GM19463 (cell line): ENCODE data around the gene TUBGCP2.
"Not testable (repeated sequence)": the region's sequence is repeated elsewhere in the genome, so short reads cannot be mapped to it uniquely, and the experiment has no call there.

Source experiments
- ATAC-seq: cut with Tn5 transposase; IDR thresholded peaks from one replicate; pipeline ENCODE4 v1.9.1; 2021; ENCODE audit warnings: mild to moderate bottlenecking, moderate library complexity; ENCODE audit not compliant: unreplicated experiment

Gene TUBGCP2

DNA sequence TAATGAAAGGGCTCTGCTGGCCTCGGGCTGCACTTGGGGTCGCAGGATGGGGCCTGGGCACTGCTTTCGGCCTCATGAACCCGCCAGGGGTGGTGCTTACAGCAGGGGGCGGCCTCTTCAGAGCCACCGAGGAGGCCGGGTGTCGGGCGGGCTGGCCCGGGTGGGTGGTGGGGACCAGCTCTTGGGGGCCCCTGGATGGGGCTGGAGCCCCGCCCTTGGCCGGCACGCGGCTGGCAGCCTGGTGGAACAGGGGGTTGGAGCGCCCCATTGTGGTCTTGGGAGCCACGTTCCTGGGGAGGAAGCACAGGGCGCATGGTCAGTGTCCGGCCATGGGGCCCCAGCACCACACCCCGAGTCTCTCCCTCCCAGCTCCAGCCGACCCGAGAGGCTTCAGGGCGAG, 40.8 kb downstream of the TUBGCP2 start:
- ATAC-seq = no peak

DNA sequence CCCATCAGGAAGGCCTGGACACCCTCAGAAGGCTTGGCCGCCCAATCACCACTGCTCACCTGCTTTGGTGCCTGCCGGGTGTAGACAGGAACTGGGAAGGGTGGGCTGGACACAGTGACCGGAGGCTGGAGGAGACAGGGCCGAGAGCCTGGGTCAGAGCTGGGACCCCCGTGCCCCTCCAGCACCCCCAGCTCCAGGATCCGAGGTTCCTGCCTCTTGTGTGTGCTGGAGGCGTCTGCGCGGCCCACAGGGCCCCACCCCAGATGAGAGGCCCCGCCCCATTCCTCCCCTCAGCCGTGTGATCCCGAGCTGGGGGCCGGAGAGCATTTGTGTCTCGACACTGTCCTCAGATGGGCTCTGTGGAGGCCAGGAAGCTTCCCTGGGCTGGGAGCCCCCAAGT, 41.4 kb downstream of the TUBGCP2 start:
- ATAC-seq = no peak

DNA sequence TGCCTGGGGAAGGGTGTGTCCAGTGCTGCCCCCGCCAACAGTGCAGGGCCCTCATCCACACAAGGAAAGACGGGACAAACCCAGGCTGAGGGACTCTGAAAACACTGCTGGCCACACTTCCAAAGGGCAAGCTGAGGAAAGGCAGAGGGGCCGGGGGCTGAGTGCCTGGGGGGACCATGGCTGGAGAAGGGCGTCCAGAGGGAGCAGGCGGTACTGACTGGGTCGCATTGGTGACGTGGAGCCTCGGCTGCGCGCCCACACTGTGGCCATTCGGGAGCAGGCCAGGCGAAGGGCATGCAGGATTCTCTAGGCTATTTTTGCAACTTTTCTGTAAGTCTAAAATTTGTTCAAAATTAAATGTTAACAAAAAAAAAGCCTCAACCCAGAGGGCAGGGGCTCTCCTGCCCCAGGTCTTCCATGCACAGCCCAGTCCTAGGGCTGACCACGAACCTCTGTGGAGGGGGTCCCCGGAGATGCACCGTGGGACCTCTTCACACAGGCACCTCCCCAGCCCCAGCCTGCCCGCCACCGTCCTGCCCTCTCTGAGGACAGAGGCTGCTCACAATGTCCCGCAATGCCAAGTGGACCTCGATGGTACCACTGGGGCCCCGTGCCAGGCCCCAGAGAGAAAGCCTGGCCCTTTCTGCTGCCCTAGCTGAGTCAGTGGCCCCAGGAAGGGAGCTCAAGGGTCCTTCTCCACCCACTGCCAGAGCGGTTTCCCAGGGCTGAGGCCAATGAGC, 42.4 kb downstream of the TUBGCP2 start:
- no peak for ATAC-seq

DNA sequence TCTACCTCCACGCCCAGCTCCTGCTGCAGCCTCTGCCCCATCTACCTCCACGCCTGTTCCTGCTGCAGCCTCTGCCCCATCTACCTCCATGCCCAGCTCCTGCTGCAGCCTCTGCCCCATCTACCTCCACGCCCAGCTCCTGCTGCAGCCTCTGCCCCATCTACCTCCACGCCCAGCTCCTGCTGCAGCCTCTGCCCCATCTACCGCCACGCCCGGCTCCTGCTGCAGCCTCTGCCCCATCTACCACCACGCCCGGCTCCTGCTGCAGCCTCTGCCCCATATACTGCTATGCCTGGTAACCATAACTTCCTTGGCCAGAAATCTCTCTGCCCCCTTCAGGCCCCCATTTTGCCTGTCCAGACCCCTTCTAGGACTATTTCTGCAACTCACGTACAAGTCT, 43.6 kb downstream of the TUBGCP2 start:
- ATAC-seq = not testable (repeated sequence)

DNA sequence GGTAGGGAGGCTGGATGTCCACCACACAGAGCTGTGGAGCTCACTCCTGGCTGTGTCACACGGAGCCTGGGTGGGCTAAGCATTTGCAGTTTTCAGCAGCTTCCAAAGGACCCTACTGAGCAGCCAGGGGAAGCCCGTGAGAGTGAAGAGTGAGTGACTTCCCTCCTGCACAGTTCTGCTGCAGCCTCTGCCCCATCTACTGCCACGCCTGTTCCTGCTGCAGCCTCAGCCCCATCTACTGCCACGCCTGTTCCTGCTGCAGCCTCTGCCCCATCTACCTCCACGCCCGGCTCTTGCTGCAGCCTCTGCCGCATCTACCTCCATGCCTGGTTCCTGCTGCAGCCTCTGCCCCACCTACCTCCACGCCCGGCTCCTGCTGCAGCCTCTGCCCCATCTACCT, 44.2 kb downstream of the TUBGCP2 start:
- no peak for ATAC-seq

DNA sequence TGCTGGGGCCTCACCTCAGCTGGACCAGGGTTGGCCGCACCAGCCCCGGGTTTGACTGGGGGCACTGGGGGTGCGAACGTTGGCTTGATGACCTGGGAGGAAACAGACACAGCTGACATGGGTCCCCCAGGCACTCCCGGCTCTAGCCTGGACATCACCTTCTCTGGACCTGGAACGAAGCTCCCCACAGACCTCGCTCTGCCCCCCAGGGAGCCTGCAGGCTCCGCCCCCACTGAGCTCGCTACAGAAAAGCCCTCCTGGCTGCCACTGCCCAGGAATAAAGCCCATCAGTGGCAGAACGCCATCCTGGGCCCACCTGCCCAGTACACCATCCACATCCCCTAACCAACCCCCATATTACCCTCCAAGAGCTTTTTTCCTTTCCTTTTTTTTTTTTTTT, 45.0 kb downstream of the TUBGCP2 start:
- ATAC-seq = no peak

DNA sequence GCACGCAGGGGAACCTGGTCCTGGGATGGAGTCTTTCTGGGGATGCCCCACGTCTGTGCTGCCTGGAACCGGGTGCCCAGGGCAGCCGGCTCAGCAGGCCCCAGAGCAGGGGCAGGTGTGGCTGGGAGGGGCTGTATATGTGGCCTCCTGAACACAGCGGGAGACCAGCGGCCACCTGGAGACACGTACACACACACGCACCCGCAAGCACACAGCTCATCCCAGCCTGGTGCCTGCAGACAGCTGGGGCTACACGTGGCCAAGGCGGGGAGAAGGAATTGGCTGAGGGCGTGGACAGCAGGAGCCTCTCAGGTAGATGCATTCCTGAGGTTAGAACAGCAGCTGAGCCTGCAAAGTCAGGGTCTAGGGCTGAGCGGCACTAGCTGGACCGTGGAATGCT, 46.0 kb downstream of the TUBGCP2 start:
- no peak for ATAC-seq

DNA sequence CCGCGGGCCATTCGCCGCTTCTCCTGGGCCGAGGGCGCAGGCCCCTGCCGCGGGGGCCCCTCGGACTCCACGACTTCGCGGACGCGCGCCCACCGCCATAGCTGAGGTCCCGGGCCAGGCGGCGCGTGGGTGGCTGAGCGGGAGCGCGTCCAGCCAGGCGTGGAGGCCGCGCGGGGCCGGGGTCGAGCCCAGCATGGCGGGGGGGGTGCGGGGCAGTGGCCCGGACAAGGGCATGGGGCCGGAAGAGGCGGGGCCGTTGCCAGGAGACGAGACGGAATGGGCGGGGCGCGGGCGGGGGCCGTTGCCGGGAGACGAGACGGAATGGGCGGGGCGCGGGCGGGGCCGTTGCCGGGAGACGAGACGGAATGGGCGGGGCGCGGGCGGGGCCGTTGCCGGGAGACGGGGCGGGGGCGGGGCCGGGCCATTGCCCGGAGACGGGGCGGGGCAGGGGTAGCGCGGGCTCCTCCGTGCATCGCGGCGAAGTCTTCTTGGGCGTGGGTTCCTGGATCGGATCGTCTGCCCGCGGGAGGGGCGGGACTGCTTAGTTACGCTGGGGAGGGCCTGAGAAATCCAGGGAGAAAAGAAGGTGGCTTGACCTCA, 46.8 kb downstream of the TUBGCP2 start:
- ATAC-seq = peak; percentile 44

DNA sequence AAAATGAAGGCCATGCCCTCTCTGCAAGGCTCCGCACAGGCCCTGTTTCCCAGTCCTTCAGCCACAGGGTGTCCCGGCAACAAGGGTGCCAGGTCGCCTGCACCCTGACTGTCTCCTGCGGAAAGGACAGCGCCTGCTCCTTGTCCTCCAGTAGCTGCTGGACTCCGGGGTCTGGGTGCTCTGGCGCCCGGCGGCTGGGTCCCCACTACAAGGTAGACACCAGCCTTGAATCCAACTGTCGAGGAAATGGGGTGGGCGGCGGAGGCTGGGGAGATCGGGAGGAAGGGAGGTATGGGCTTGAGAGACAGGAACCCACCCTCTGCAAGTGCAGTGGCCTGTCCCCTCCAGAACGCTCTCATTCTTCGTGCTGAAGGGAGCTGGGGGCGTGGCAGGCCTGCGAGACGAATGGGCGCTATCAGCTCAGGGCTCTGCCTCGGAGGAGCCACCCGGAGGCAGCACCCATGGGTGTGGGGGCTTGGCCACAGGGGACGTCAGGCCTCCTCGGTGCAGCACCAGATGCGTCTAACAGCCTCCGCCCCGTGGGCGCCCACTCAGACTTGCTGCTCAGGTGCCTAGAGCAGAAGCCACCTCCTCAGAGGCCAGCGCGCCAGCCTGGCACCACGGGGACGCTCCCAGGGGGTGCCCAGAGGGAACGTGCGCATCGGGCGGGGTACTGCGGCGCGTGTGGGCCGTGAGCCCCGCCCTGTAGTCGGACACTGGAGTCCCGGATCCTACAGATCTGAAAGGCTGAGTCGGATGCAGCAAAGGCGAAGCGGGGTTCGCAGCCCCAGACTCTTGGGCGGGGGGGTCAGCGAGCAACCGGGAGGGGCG, 47.6 kb downstream of the TUBGCP2 start:
- peak; percentile 55 for ATAC-seq

DNA sequence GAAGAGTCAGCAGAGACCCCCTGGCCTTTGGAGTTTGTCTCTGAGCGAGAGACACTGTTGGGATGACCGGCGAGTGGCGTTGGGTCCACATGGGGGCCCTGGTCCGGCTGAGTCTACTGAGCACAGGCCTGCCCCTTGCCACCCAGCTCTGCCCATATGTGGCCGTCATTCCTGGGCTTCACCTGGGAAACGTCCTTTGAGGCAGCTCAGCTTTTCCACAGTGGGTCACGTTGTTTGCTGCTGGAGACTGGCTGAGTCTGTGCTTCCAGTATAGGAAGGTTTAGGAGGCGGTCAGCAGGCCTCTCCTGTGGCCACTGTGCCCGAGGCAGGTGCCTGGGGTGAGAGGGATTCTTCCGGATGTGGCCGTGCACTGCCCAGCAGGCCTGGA, 49.1 kb downstream of the TUBGCP2 start:
- ATAC-seq = no peak

DNA sequence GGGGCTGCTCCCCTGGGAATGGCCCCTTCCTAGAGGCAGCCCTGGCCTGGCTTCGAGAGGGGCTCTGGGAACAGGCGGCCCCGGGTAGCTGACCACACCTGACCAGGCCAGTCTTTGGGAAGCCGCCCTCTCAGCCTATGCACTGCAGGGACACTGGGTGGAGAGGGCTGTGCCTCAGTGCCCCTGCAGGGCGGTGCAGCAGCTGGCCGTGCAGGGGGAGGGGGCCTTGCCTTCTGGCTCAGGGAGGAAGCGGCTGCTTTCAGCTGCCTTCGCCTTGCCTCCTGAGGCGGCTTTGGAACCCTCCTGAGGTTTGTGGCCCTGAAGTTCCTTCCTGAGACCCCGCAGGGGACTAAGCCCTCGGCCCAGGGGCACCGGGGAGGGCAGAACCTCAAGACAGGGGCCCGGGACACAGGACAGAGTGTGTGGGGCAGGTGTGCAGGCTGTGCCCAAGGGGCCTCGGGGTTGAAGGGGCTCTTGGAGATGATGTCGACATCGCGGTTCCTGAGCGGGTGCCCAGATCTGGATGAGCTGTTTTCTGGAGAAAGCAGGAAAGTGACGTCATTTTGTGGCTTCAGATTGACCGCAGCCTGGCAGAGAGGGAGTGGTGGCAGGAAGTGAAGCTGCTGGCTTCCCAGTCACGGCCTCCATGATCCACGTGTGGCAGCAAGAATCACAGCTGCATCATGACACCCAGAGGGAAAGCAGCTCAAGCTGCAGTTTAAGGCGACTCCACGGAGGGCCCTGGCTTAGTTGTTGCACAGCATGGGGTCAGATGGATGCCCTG, 49.7 kb downstream of the TUBGCP2 start:
- no peak for ATAC-seq

DNA sequence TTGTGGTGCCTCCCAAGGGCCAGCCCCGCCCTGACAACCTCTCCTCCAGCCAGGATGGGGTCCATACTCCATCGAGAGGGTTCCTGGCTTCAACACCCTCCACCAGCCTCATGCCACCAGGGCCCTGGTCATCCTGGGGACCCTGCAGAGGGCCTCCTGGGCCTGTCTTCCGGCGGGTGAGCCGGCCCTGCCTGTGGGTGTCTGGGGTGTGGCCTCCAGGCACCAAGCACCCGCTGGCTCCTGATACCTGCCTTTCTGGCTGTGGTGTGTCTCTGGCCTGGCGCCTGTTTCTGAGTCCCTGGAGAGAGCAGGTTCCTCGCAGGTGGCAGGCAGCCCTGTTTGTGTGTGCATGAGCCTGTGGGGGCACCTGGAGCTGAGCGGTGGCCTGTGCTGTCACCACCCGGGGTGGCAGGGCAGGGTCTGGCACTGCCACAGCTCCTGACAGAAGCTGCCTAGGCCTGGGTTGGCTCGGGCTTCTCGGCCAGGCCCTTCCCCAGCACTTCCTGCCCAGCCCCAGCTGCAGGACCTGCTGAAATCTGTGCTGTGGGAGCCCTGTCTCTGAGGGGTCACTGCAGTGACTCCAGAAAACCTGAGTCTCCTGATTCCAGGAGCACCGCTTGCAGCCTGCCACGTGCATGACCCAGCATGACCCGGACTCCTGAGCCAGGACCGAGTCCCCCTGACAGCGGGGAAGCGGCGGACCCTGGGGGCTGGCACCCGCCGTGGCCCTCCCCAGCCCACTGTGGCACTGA, 50.4 kb downstream of the TUBGCP2 start:
- ATAC-seq = no peak

DNA sequence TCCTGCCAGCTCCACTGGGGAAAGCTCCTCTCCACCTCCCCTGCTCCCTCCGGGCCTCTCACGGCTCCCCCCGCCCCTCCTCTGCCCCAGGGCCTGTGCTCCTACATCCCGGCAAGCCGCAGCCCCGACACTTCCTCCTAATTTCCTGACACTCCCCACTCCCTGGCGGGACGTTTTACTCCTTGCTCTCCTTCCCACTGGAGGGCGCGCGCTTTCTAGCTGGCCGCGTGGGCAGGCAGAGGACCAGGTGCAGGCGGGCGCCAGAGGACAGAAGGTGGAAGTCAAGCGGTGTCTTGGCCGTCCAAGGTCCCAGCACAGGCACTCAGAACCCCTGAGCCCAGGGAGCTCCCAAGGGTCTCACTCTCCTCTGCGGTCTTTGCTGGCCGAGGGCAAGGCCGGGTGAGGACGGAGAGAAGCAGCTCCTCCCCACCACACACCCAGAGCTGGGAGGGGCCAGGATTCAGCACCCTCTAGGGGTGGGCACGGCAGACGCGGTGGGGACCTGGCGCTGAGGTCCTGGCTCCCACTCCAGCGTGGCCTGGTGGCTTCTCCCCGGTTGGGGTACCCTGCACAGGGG, 51.1 kb downstream of the TUBGCP2 start:
- ATAC-seq = no peak

DNA sequence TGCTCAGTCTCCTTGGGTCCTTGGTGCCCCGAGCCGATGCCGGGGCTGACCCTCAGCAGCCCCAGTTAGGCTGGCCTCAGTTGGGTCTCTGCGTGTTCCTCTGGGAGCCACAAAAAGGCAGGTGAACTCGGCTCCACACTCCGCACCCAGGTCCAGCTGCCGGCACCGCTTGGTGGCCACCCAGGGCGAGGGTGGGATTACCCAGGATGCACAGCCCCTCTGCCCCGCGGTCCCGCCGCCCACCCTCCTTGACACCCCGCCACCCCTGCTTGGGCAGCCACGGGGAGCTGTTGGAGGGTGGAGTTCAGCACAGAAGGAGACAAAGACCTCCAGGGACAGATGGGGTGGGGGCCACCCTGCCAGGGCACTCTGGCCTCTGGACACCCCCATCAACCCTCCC, 53.3 kb downstream of the TUBGCP2 start:
- ATAC-seq = no peak

DNA sequence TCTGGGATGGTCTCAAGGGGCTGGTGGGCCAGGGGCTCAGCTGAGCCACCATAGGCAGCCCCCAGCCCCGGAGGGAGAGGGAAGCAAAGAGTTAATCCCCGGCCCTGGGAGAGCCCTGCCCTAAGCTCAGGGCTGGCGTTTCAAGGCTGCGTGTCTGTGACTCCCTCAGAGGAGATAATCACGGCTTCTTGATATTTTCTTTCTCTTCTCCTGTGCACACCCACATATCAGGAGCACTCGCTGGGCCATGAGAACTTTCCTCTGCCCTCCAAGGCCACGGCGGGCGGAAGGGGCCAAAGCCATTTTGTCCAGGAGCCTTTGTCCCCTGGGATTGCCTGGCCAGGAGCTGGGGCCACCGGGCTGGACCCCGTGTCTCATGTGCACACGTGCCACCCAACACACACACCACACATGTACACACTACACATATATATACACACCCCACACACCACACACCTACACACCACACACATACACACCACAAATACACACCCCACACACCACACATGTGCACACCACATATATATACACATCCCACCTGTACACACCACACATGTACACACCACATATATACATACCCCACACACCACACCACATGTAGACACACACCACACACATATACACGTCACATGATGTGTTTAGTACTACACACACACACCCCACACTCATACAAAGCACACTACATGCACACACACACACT, 54.1 kb downstream of the TUBGCP2 start:
- no peak for ATAC-seq

DNA sequence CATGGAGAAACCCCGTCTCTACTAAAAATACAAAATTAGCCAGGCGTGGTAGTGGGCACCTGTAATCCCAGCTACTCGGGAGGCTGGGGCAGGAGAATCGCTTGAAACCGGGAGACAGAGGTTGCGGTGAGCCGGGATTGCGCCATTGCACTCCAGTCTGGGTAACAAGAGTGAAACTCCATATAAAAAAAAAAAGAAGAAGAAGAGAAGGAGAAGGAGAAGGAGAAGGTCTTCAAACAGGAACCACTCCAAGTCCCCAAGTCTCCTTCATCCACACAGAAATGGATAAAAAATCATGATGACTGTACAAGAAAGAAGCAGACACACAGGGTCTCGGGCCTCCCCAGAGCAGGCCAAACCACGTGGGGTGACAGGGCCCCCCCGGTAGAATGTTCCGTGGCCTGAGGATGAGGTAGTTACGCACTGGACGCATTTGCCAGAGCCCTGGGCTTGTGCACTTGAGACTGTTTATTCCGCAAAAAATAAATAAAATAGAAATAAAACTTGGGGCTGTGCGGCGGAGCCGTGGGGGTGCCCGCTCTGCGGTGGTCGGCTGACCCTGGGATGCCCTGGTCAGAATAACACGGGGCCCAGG, 55.2 kb downstream of the TUBGCP2 start:
- no peak for ATAC-seq

DNA sequence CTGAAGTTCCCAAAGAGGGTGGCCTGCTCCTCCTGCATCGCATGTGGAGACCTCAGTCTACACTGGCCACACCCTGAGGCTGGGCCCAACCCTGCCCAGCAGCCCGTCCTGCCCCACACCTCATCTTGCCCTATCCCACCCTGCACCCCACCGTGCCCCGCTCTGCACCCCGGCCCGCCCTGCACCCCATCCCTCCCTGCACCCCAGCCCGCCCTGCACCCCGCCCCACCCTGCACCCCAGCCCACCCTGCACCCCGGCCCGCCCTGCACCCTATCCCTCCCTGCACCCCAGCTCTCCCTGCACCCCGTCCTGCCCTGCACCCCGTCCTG, 56.5 kb downstream of the TUBGCP2 start:
- no peak for ATAC-seq

DNA sequence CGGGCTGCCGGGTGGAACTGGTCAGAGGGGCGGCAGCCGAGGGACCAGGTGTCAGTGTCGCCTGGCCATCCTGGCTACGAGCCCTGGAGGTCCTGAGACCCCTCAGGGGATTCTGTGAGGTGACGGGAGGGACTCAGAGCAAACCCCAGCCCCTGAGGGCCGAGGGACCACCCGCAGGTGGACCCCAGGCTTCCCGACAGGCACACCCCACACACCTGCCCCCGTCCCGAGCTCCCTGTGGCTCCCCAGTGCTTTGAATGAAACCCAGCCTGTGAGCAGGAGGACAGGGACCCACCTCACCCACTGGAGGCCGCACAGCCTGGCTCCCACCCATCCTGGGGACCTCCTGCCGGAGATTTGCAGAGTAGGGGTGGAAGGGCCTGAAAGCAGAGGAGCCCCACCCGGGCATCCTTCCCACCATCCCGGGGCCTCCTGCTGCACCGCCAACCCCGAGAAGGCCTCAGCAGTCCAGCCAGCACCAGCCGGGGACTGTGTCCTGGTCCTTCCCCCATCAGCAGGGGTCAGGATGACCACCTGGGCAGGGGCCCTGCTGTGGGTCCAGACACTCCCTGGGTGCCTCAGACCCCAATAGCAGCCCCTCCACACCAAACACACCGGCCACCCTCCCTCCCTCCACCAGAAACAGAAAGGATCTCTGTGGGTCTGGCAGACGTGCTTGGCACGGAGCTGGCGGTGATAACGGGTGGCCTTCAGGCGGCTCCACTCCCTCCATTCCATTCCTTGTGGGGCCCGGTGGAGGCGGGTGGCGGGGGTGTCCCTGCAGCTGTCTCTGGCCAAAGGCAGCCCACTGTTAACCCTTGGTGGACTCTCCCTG, 57.1 kb downstream of the TUBGCP2 start:
- ATAC-seq = no peak
